HG02973 (cell line): ENCODE measurements around the gene FGB.
A peak's percentile ranks its signal among the peaks of the same experiment; 100 is the strongest.

ENCODE experiments used
- ATAC-seq: cut with Tn5 transposase; IDR thresholded peaks from one replicate; pipeline ENCODE4 v1.9.1; 2021; ENCODE audit warnings: moderate library complexity; ENCODE audit not compliant: unreplicated experiment

FGB gene

GRCh38 chr4:154562697-154563254 lies at the start of gene FGB:
FGB (plus strand) TSS chr4:154563011; CDS start chr4:154563019, 8 bp downstream.
- ATAC-seq = no peak

GRCh38 chr4:154516318-154517029 lies 46.3 kb upstream of the FGB start:
- no peak for ATAC-seq

- ATAC-seq = no peak
These were observed 45.2 kb upstream of the FGB start for GRCh38 chr4:154517591-154517990.

- no peak for ATAC-seq
These were observed 43.6 kb upstream of the FGB start for GRCh38 chr4:154519214-154519613.

- no peak for ATAC-seq
These were observed 41.2 kb upstream of the FGB start for GRCh38 chr4:154521607-154522006.

- ATAC-seq = peak; percentile 63
These were observed 36.7 kb upstream of the FGB start for GRCh38 chr4:154526151-154526550.

GRCh38 chr4:154527308-154527707 lies 35.5 kb upstream of the FGB start:
- ATAC-seq = no peak

- no peak for ATAC-seq
These were observed 33.9 kb upstream of the FGB start for GRCh38 chr4:154528869-154529268.

- no peak for ATAC-seq
These were observed 32.9 kb upstream of the FGB start for GRCh38 chr4:154529728-154530519.

GRCh38 chr4:154534296-154534695 lies 28.5 kb upstream of the FGB start:
- ATAC-seq = no peak

- no peak for ATAC-seq
These were observed 20.4 kb upstream of the FGB start for GRCh38 chr4:154542271-154542879.

GRCh38 chr4:154545689-154546088 lies 17.1 kb upstream of the FGB start:
- no peak for ATAC-seq

GRCh38 chr4:154549894-154550790 lies 12.7 kb upstream of the FGB start, which contains the start of gene PLRG1:
PLRG1 (minus strand) TSS chr4:154550400; CDS start chr4:154550308, 92 bp downstream.
- ATAC-seq = peak; percentile 97

- peak; percentile 51 for ATAC-seq
These were observed 10.7 kb upstream of the FGB start for GRCh38 chr4:154551872-154552686.

- ATAC-seq = peak; percentile 12
These were observed 3.7 kb upstream of the FGB start for GRCh38 chr4:154559141-154559493.

- peak; percentile 79 for ATAC-seq
These were observed 3.1 kb upstream of the FGB start for GRCh38 chr4:154559494-154560418.

GRCh38 chr4:154560419-154560801 lies 2.4 kb upstream of the FGB start:
- no peak for ATAC-seq

GRCh38 chr4:154560824-154561231 lies 2.0 kb upstream of the FGB start:
- ATAC-seq = no peak

GRCh38 chr4:154564311-154564710 lies 1.5 kb downstream of the FGB start:
- no peak for ATAC-seq
